ENCODE results near the gene KREMEN1. TPM values are rescaled to one million over a fixed set of nuclear protein-coding genes. Genes with fewer than 3 reads are reported as not detected.

The KREMEN1 gene
- total and polyA plus RNA-seq, 9 of the 15 experiments (the other 6 are each of a cell fraction or from before 2014, with no cell fraction given), result 0.69 to 11.5 (median 4.3) TPM

- TF ChIP-seq POLR2G (IDR thresholded peaks at IDR 0.05; ENCODE audit: low read depth, low read length), result no peak
- TF ChIP-seq NR2C2 (CRISPR knock-in tag; IDR thresholded peaks at IDR 0.05), result no peak
- TF ChIP-seq NR2C2 (tag; IDR thresholded peaks at IDR 0.05), result no peak
- no peak for TF ChIP-seq CBX1 (IDR thresholded peaks at IDR 0.05; ENCODE audit: low read depth)
- TF ChIP-seq UBTF (IDR thresholded peaks at IDR 0.05; ENCODE audit: borderline replicate concordance in 1 of 2, low read depth in 2 of 2, low read length in 2 of 2), result no peak
- no peak for TF ChIP-seq ZNF282 (CRISPR knock-in tag; IDR thresholded peaks at IDR 0.05)
- TF ChIP-seq E2F6 (IDR thresholded peaks at IDR 0.05; ENCODE audit: borderline replicate concordance in 1 of 2, extremely low read depth in 1 of 2, insufficient read depth in 1 of 2, insufficient read length in 1 of 2, low read depth in 1 of 2, low read length in 1 of 2, poor library complexity in 1 of 2, severe bottlenecking in 1 of 2), result no peak
- no peak for TF ChIP-seq ZNF140 (CRISPR knock-in tag; IDR thresholded peaks at IDR 0.05)
These were observed 17.2 kb downstream of the KREMEN1 start (continued) for GRCh38 chr22:29090039-29090438.
